Keratinocyte (primary cell): ENCODE results near the gene EPSTI1.

ENCODE experiments used
- EZH2 ChIP-seq: IDR thresholded peaks from one replicate; pipeline ENCODE4 v1.6.1; 2012; ENCODE audit warnings: inconsistent platforms, mild to moderate bottlenecking, low read length, moderate library complexity
- TF ChIP-seq, protein P1 (sequence below), 3 experiments: IDR thresholded peaks in 1 of 3; conservative IDR thresholded peaks in 1 of 3; optimal IDR thresholded peaks in 1 of 3; 2 replicates in 2 of 3; 3 replicates in 1 of 3; pipeline versions ENCODE3 to v1.5.1; 2011; ENCODE audit warnings: low read length in 3 of 3, mild to moderate bottlenecking in 3 of 3, moderate library complexity in 2 of 3, control low read depth in 1 of 3, inconsistent platforms in 1 of 3; ENCODE audit not compliant: insufficient read depth in 2 of 3; ENCODE audit errors: extremely low read depth in 1 of 3

DNA sequence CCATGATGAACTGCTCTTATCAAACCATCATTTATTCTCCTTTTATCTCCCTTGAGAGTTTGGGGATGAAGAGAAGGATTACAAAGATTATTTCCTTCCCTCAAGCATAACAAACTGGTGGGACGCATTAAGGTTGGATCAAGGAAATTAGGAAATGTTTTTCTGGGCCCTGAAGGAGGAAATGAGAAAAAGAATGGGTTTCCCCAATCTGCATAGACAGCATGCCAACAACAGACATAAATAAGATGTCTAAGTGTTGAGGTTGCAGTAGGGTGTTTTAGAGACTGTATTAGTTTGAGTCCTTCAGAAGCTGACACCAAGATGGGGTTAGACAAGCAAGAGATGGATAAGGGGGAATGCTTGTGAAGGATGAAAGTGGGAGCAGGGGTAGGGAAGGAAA is 7.3 kb downstream of the EPSTI1 start:
- TF ChIP-seq, protein P1, sequence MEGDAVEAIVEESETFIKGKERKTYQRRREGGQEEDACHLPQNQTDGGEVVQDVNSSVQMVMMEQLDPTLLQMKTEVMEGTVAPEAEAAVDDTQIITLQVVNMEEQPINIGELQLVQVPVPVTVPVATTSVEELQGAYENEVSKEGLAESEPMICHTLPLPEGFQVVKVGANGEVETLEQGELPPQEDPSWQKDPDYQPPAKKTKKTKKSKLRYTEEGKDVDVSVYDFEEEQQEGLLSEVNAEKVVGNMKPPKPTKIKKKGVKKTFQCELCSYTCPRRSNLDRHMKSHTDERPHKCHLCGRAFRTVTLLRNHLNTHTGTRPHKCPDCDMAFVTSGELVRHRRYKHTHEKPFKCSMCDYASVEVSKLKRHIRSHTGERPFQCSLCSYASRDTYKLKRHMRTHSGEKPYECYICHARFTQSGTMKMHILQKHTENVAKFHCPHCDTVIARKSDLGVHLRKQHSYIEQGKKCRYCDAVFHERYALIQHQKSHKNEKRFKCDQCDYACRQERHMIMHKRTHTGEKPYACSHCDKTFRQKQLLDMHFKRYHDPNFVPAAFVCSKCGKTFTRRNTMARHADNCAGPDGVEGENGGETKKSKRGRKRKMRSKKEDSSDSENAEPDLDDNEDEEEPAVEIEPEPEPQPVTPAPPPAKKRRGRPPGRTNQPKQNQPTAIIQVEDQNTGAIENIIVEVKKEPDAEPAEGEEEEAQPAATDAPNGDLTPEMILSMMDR (optimal IDR thresholded peaks at IDR 0.05 in 1 of 3, IDR thresholded peaks at IDR 0.05 in 1 of 3, conservative IDR thresholded peaks at IDR 0.05 in 1 of 3; ENCODE audit: extremely low read depth in 1 of 3, insufficient read depth in 2 of 3, low read length in 3 of 3) = no peak
- TF ChIP-seq EZH2 = no peak
